ENCODE data around the gene GGA2.
"Not testable (repeated sequence)": the region's sequence is repeated elsewhere in the genome, so short reads cannot be mapped to it uniquely, and the experiment has no call there.

GGA2 gene

DNA sequence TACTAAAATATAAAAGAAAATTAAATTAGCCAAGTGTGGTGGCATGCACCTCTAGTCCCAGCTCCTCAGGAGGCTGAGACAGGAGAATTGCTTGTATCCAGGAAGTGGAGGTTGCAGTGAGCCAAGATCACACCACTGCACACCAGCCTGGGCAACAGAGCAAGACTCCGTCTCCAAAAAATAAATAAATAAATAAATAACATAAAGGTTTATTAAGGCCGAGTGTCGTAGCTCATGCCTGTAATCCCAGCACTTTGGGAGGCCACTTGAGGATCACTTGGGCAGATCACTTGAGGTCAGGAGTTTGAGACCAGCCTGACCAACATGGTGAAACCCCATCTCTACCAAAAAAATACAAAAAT is 30.5 kb upstream of the GGA2 start:
- not testable (repeated sequence) for H3K4ac ChIP-seq (ENCODE audit: low read depth, low read length); H3K23ac ChIP-seq (ENCODE audit: low read length); H3K4me1 ChIP-seq (ENCODE audit: control insufficient read depth in 1 of 2, insufficient read depth in 2 of 2, low read length in 2 of 2); H3K14ac ChIP-seq (ENCODE audit: low read length); H3K27ac ChIP-seq (ENCODE audit: low read depth, low read length); H3K4me2 ChIP-seq (ENCODE audit: low read length); H3K4me3 ChIP-seq (ENCODE audit: low read depth, low read length); H2BK120ac ChIP-seq (ENCODE audit: insufficient read depth, low read length, poor library complexity); H2BK12ac ChIP-seq (ENCODE audit: low read length); H4K8ac ChIP-seq (ENCODE audit: low read depth, low read length); H3K9ac ChIP-seq (ENCODE audit: low read length); H2AFZ ChIP-seq (ENCODE audit: insufficient read depth, low read length, poor library complexity); H3K9me3 ChIP-seq (ENCODE audit: insufficient read depth, low read depth, low read length); H3K79me2 ChIP-seq (ENCODE audit: control insufficient read depth, insufficient read depth, low read length, poor library complexity); H3K27me3 ChIP-seq (ENCODE audit: insufficient read depth, low read length); H4K12ac ChIP-seq (ENCODE audit: low read depth, low read length); H4K91ac ChIP-seq (ENCODE audit: low read depth, low read length); H3K18ac ChIP-seq (ENCODE audit: low read length); H2AK5ac ChIP-seq (ENCODE audit: low read length); H2BK5ac ChIP-seq (ENCODE audit: low read depth, low read length, poor library complexity); DNase-seq; H3K79me1 ChIP-seq (ENCODE audit: low read length)
- WGBS (ENCODE audit: extremely low coverage, insufficient coverage, insufficient read length): no CpG with 5 or more reads among the region's 3 CpGs
- H3K36me3 ChIP-seq (ENCODE audit: control insufficient read depth in 1 of 2, insufficient read depth in 2 of 2, low read length in 2 of 2): peaks cover 16 to 32% of the 10 kb centered on the region in 2 experiments

DNA sequence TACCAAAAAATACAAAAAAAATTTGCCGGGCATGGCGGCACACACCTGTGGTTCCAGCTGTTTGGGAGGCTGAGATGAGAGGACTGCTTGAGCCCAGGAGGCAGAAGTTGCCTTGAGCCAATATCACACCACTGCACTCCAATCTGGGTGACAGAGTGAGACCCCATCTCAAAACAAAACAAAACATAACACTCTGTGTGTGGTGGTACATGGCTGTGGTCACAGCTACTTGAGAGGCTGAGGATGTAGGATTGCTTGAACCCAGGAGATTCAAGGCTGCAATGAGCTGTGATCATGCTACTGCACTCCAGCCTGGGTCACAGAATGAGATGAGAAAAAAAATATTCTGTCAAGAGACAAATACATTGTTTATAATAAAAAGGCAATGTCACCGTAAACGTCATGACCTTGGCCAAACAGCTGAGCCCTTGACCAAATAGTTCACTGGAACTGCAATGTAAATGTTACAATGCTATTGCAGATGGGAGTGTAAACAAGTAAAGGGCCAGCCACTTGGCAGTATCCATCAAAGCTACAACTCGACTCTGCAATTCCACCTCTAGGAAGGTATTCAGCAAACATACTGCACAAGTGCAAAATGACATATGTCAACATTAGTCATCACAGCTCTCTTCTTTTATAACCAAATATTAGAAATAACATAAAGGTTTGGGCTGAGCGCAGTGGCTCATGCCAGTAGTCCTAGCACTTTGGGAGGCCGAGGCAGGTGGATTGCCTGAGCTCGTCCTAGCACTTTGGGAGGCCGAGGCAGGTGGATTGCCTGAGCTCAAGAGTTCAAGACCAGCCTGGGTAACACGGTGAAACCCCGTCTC is 29.9 kb upstream of the GGA2 start:
- Histone ChIP-seq H3K4me1 (ENCODE audit: control insufficient read depth in 1 of 2, insufficient read depth in 2 of 2, low read length in 2 of 2) (no peaks in the 10 kb centered on the region), H3K4ac (ENCODE audit: low read depth, low read length) (no peak overlapping the region), H3K79me2 (ENCODE audit: control insufficient read depth, insufficient read depth, low read length, poor library complexity) (no peaks in the 10 kb centered on the region), H3K18ac (ENCODE audit: low read length) (no peak overlapping the region), H3K4me3 (ENCODE audit: low read depth, low read length) (no peak overlapping the region), H2AK5ac (ENCODE audit: low read length) (no peak overlapping the region), H2BK120ac (ENCODE audit: insufficient read depth, low read length, poor library complexity) (no peak overlapping the region), H2AFZ (ENCODE audit: insufficient read depth, low read length, poor library complexity) (no peak overlapping the region), H4K8ac (ENCODE audit: low read depth, low read length) (no peak overlapping the region), H3K4me2 (ENCODE audit: low read length) (no peak overlapping the region), H3K9ac (ENCODE audit: low read length) (no peak overlapping the region), H2BK12ac (ENCODE audit: low read length) (no peak overlapping the region), H3K27ac (ENCODE audit: low read depth, low read length) (no peak overlapping the region), H3K36me3 (ENCODE audit: control insufficient read depth in 1 of 2, insufficient read depth in 2 of 2, low read length in 2 of 2) (peaks cover 11 to 32% of the 10 kb centered on the region in 2 experiments), H3K27me3 (ENCODE audit: insufficient read depth, low read length) (no peaks in the 10 kb centered on the region), H4K91ac (ENCODE audit: low read depth, low read length) (no peak overlapping the region), H3K14ac (ENCODE audit: low read length) (no peak overlapping the region), H4K12ac (ENCODE audit: low read depth, low read length) (no peak overlapping the region), H2BK5ac (ENCODE audit: low read depth, low read length, poor library complexity) (no peak overlapping the region), H3K23ac (ENCODE audit: low read length) (no peak overlapping the region), H3K9me3 (ENCODE audit: insufficient read depth, low read depth, low read length) (no peaks in the 10 kb centered on the region), H3K79me1 (ENCODE audit: low read length) (no peaks in the 10 kb centered on the region)
- no CpG with 5 or more reads among the region's 11 CpGs for WGBS (ENCODE audit: extremely low coverage, insufficient coverage, insufficient read length)
- DNase-seq: no peak

DNA sequence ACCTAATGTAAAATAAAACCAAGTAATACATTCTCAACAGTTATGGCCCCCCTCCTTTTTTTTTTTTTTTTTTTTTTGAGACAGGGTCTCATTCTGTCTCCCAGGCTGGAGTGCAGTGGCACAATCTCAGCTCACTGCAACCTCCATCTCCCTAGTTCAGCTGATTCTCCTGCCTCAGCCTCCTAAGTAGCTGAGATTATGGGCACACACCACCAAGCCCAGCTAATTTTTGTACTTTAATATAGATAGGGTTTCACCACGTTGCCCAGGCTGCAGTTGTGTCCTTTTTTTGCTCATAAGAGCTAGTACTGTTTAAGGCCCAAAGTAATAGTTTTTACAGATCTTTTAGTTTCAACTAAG is 28.6 kb upstream of the GGA2 start:
- no peak overlapping the region for H4K91ac ChIP-seq (ENCODE audit: low read depth, low read length)
- no peak overlapping the region for H2AFZ ChIP-seq (ENCODE audit: insufficient read depth, low read length, poor library complexity)
- H3K9ac ChIP-seq (ENCODE audit: low read length): no peak overlapping the region
- no peak overlapping the region for H3K23ac ChIP-seq (ENCODE audit: low read length)
- no peak overlapping the region for H2BK12ac ChIP-seq (ENCODE audit: low read length)
- no peak overlapping the region for H4K12ac ChIP-seq (ENCODE audit: low read depth, low read length)
- H3K14ac ChIP-seq (ENCODE audit: low read length): no peak overlapping the region
- no peaks in the 10 kb centered on the region for H3K27me3 ChIP-seq (ENCODE audit: insufficient read depth, low read length)
- no peak for DNase-seq
- H2BK120ac ChIP-seq (ENCODE audit: insufficient read depth, low read length, poor library complexity): no peak overlapping the region
- no peak overlapping the region for H2AK5ac ChIP-seq (ENCODE audit: low read length)
- H3K79me2 ChIP-seq (ENCODE audit: control insufficient read depth, insufficient read depth, low read length, poor library complexity): no peaks in the 10 kb centered on the region
- no peak overlapping the region for H2BK5ac ChIP-seq (ENCODE audit: low read depth, low read length, poor library complexity)
- H3K27ac ChIP-seq (ENCODE audit: low read depth, low read length): no peak overlapping the region
- no peak overlapping the region for H4K8ac ChIP-seq (ENCODE audit: low read depth, low read length)
- no peak overlapping the region for H3K18ac ChIP-seq (ENCODE audit: low read length)
- H3K79me1 ChIP-seq (ENCODE audit: low read length): no peaks in the 10 kb centered on the region
- H3K4me1 ChIP-seq (ENCODE audit: control insufficient read depth in 1 of 2, insufficient read depth in 2 of 2, low read length in 2 of 2): no peaks in the 10 kb centered on the region
- no peak overlapping the region for H3K4me3 ChIP-seq (ENCODE audit: low read depth, low read length)
- H3K9me3 ChIP-seq (ENCODE audit: insufficient read depth, low read depth, low read length): peaks cover 4% of the 10 kb centered on the region
- H3K36me3 ChIP-seq (ENCODE audit: control insufficient read depth in 1 of 2, insufficient read depth in 2 of 2, low read length in 2 of 2): peaks cover 10 to 32% of the 10 kb centered on the region in 2 experiments
- H3K4me2 ChIP-seq (ENCODE audit: low read length): no peak overlapping the region
- no CpG with 5 or more reads among the region's 1 CpG for WGBS (ENCODE audit: extremely low coverage, insufficient coverage, insufficient read length)
- no peak overlapping the region for H3K4ac ChIP-seq (ENCODE audit: low read depth, low read length)

DNA sequence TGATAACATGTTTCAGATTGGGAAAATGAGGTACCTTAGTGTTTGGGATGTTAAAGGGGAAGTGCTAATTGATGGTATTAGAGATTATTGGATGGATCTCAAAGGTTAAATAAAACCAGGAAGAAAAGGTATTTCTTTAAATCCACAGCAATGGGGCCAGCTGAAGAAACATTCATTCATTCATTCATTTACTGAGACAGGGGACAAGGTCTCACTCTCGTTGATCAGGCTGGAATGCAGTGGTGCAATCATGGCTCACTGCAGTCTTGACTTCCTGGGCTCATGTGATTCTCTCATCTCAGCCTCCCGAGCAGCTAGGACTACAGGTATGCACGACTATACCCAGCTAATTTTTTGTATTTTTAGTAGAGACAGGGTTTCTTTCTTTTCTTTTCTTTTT is 27.1 kb upstream of the GGA2 start:
- Histone ChIP-seq H3K23ac (ENCODE audit: low read length) (no peak overlapping the region), H3K27ac (ENCODE audit: low read depth, low read length) (no peak overlapping the region), H3K36me3 (ENCODE audit: control insufficient read depth in 1 of 2, insufficient read depth in 2 of 2, low read length in 2 of 2) (peaks cover 15 to 39% of the 10 kb centered on the region in 2 experiments), H3K9me3 (ENCODE audit: insufficient read depth, low read depth, low read length) (peaks cover 4% of the 10 kb centered on the region), H3K27me3 (ENCODE audit: insufficient read depth, low read length) (no peaks in the 10 kb centered on the region), H3K4me3 (ENCODE audit: low read depth, low read length) (no peak overlapping the region), H4K91ac (ENCODE audit: low read depth, low read length) (no peak overlapping the region), H3K14ac (ENCODE audit: low read length) (no peak overlapping the region), H4K8ac (ENCODE audit: low read depth, low read length) (no peak overlapping the region), H2AFZ (ENCODE audit: insufficient read depth, low read length, poor library complexity) (no peak overlapping the region), H3K4ac (ENCODE audit: low read depth, low read length) (no peak overlapping the region), H2BK12ac (ENCODE audit: low read length) (no peak overlapping the region), H3K18ac (ENCODE audit: low read length) (no peak overlapping the region), H3K4me2 (ENCODE audit: low read length) (no peak overlapping the region), H3K9ac (ENCODE audit: low read length) (no peak overlapping the region), H2BK5ac (ENCODE audit: low read depth, low read length, poor library complexity) (no peak overlapping the region), H3K79me2 (ENCODE audit: control insufficient read depth, insufficient read depth, low read length, poor library complexity) (no peaks in the 10 kb centered on the region), H4K12ac (ENCODE audit: low read depth, low read length) (no peak overlapping the region), H2AK5ac (ENCODE audit: low read length) (no peak overlapping the region), H3K4me1 (ENCODE audit: control insufficient read depth in 1 of 2, insufficient read depth in 2 of 2, low read length in 2 of 2) (no peaks in the 10 kb centered on the region), H3K79me1 (ENCODE audit: low read length) (no peaks in the 10 kb centered on the region), H2BK120ac (ENCODE audit: insufficient read depth, low read length, poor library complexity) (no peak overlapping the region)
- peak; percentile 6 to 32 for DNase-seq
- WGBS (ENCODE audit: extremely low coverage, insufficient coverage, insufficient read length): no CpG with 5 or more reads among the region's 3 CpGs
